K562 (cell line): ENCODE data around the gene SPECC1L. TPM values are rescaled to one million over a fixed set of nuclear protein-coding genes. Genes with fewer than 3 reads are reported as not detected.

Source experiments
- ATAC-seq: fragments of 200-7000 bp; cut with Tn5 transposase; 3 replicates; pipeline ENCODE4 v1.9.1; 2020; ENCODE audit warnings: moderate library complexity
- BruUV-seq: library from RNA; stranded (reverse); fragments of 400-500 nt; replicated peaks from 2 replicates; lab custom pipeline; 2021; lab: Mats Ljungman, UMichigan
- CTCF ChIA-PET: fragments of 300-600 bp; formaldehyde crosslinking; extraction: SDS; loops from one replicate; lab custom pipeline; 2021; ENCODE audit warnings: low intra/inter-chr PET ratio; lab: Yijun Ruan, JAX
- POLR2A ChIA-PET: fragments of 300-600, 350-650 bp; sonication (Branson Sonifier 250); formaldehyde crosslinking; extraction: SDS; loops from one replicate; lab custom pipeline; 2021; ENCODE audit warnings: antibody characterized with exemption, inconsistent platforms; lab: Yijun Ruan, JAX
- DNase-seq, 4 experiments: peaks; one replicate each; pipeline versions ENCODE4 v3.0.0 to v3.0.0-alpha.2; 2011 to 2018; ENCODE audit warnings: low spot score in 3 of 4, mixed read lengths in 3 of 4; ENCODE audit errors: extremely low read depth in 1 of 4
- FAIRE-seq: peaks from 2 replicates; lab custom pipeline; 2011; peaks lifted over from hg19 to GRCh38; lab: Jason Lieb, UNC
- H2AFZ ChIP-seq: 2 replicates; pipeline ENCODE4 v1.6.0; 2011; ENCODE audit warnings: low read depth, low read length, control low read depth, inconsistent platforms
- H3K27ac ChIP-seq: fragments of 200-600 bp; 3 replicates; pipeline ENCODE4 v1.8.0; 2011; ENCODE audit warnings: low read depth, mild to moderate bottlenecking, control low read depth, inconsistent platforms, low read length, moderate library complexity, mixed read lengths; ENCODE audit errors: extremely low read depth
- H3K27me3 ChIP-seq, 2 experiments: fragments of 300-600 bp in 1 of 2; 2 replicates in 1 of 2; 3 replicates in 1 of 2; pipeline versions ENCODE4 v1.6.0 to v1.8.0; 2011; ENCODE audit warnings: inconsistent platforms in 2 of 2, low read length in 2 of 2, mild to moderate bottlenecking in 1 of 2, mixed read lengths in 1 of 2, moderate library complexity in 1 of 2; ENCODE audit not compliant: control insufficient read depth in 2 of 2, insufficient read depth in 2 of 2
- H3K36me3 ChIP-seq: fragments of 300-600 bp; 3 replicates; pipeline ENCODE4 v1.8.0; 2011; ENCODE audit warnings: mild to moderate bottlenecking, low read length, inconsistent platforms; ENCODE audit not compliant: control insufficient read depth, insufficient read depth
- H3K4me1 ChIP-seq, 2 experiments: fragments of 200-600 bp in 1 of 2; replicated peaks in 1 of 2; 2 replicates in 1 of 2; 3 replicates in 1 of 2; pipeline versions ENCODE4 v1.5.1 to v1.8.0; 2011; ENCODE audit warnings: inconsistent platforms in 2 of 2, low read length in 2 of 2, mild to moderate bottlenecking in 1 of 2, mixed read lengths in 1 of 2, moderate library complexity in 1 of 2; ENCODE audit not compliant: control insufficient read depth in 2 of 2, insufficient read depth in 2 of 2
- H3K4me2 ChIP-seq: 2 replicates; pipeline ENCODE4 v1.6.1; 2011; ENCODE audit warnings: low read length, control low read depth, inconsistent platforms, mixed read lengths; ENCODE audit not compliant: insufficient read depth
- H3K4me3 ChIP-seq: fragments of 200-600 bp; sonication (generic), shearing (Covaris generic); 2 replicates; pipeline ENCODE4 v1.5.1; 2016; ENCODE audit warnings: control low read depth, inconsistent platforms
- H3K79me2 ChIP-seq: fragments of 200-600 bp; 3 replicates; pipeline ENCODE4 v1.8.0; 2011; ENCODE audit warnings: low read length, inconsistent platforms; ENCODE audit not compliant: control insufficient read depth, insufficient read depth
- H3K9ac ChIP-seq, 2 experiments: 2 replicates each; pipeline versions ENCODE4 v1.6.0 to v1.6.1; 2011; ENCODE audit warnings: low read depth in 2 of 2, low read length in 2 of 2, control low read depth in 1 of 2, inconsistent platforms in 1 of 2, mild to moderate bottlenecking in 1 of 2, mixed read lengths in 1 of 2; ENCODE audit not compliant: insufficient read depth in 1 of 2
- H3K9me1 ChIP-seq: one replicate; pipeline ENCODE4 v1.6.0; 2011; ENCODE audit warnings: inconsistent platforms, mild to moderate bottlenecking, low read length, moderate library complexity; ENCODE audit not compliant: control insufficient read depth, insufficient read depth
- H3K9me3 ChIP-seq: replicated peaks from 2 replicates; pipeline ENCODE4 v1.5.1; 2011; ENCODE audit warnings: low read depth, low read length, inconsistent platforms; ENCODE audit not compliant: control insufficient read depth, insufficient read depth
- H4K20me1 ChIP-seq: replicated peaks from 2 replicates; pipeline ENCODE4 v1.6.1; 2011; ENCODE audit warnings: low read length, inconsistent platforms, mixed read lengths; ENCODE audit not compliant: control insufficient read depth, insufficient read depth
- CBFA2T2 ChIP-seq: fragments of 450-650 bp; conservative IDR thresholded peaks from 2 replicates; pipeline ENCODE4 v1.6.1; 2017; ENCODE audit warnings: mild to moderate bottlenecking
- CBX5 ChIP-seq: IDR thresholded peaks from 2 replicates; pipeline ENCODE4 v1.6.1; 2014; ENCODE audit warnings: low read depth, borderline replicate concordance
- ELF4 ChIP-seq: fragments of 450-650 bp; formaldehyde crosslinking; IDR thresholded peaks from 2 replicates; pipeline ENCODE4 v1.4.0; 2022; ENCODE audit warnings: missing genetic modification characterization
- ID3 ChIP-seq, 2 experiments: fragments of 250-450 bp in 1 of 2; fragments of 450-650 bp in 1 of 2; sonication (Bioruptor Pico) in 1 of 2; IDR thresholded peaks; 2 replicates each; pipeline versions ENCODE4 v1.6.1 to v1.8.0; 2016 to 2021; ENCODE audit warnings: mild to moderate bottlenecking in 2 of 2, moderate library complexity in 2 of 2, missing compliant biosample characterization in 1 of 2, missing genetic modification characterization in 1 of 2
- MITF ChIP-seq: IDR thresholded peaks from 2 replicates; pipeline ENCODE4 v1.6.1; 2014; ENCODE audit warnings: antibody characterized with exemption
- RAD21 ChIP-seq, 2 experiments: fragments of 250-450 bp in 1 of 2; fragments of 450-650 bp in 1 of 2; sonication (Bioruptor Pico) in 1 of 2; formaldehyde crosslinking in 1 of 2; IDR thresholded peaks in 1 of 2; conservative IDR thresholded peaks in 1 of 2; 2 replicates each; pipeline versions ENCODE4 v1.4.0 to v1.8.0; 2020 to 2022; ENCODE audit warnings: mild to moderate bottlenecking in 2 of 2, moderate library complexity in 1 of 2
- RBM34 ChIP-seq: fragments of 200-400 bp; formaldehyde crosslinking; IDR thresholded peaks from 2 replicates; pipeline ENCODE4 v1.6.1; 2018; ENCODE audit warnings: low read length, borderline replicate concordance; ENCODE audit not compliant: insufficient read depth
- ZBTB9 ChIP-seq: fragments of 450-650 bp; formaldehyde crosslinking; IDR thresholded peaks from 2 replicates; pipeline ENCODE4 v1.4.0; 2020; ENCODE audit warnings: mild to moderate bottlenecking, moderate library complexity
- ZFPM2 ChIP-seq: fragments of 250-450 bp; sonication (Bioruptor Pico); IDR thresholded peaks from 2 replicates; pipeline ENCODE4 v1.5.1; 2022; ENCODE audit warnings: mild to moderate bottlenecking
- ZKSCAN1 ChIP-seq: fragments of 150-350 bp; IDR thresholded peaks from 2 replicates; pipeline ENCODE4 v1.6.1; 2016; ENCODE audit warnings: low read depth, low read length
- ZNF134 ChIP-seq: fragments of 250-450 bp; sonication (Bioruptor Pico); conservative IDR thresholded peaks from 2 replicates; pipeline ENCODE4 v1.4.0; 2020
- ZNF707 ChIP-seq: fragments of 250-450 bp; sonication (Bioruptor Pico); conservative IDR thresholded peaks from 2 replicates; pipeline ENCODE4 v1.8.0; 2022; ENCODE audit warnings: inconsistent platforms, mild to moderate bottlenecking, moderate library complexity
- ZSCAN32 ChIP-seq: fragments of 450-650 bp; formaldehyde crosslinking; IDR thresholded peaks from 2 replicates; pipeline ENCODE4 v1.4.0; 2020; ENCODE audit warnings: mild to moderate bottlenecking, moderate library complexity
- WGBS: fragments of 100-300 bp; shearing (Covaris generic); methylation state at CpG from one replicate; pipeline ENCODE4 v1.1.6; 2016; ENCODE audit warnings: low coverage, mixed read lengths; ENCODE audit not compliant: insufficient coverage; ENCODE audit errors: missing lambda C conversion rate; 5-methylcytosine and 5-hydroxymethylcytosine counted together
- in situ Hi-C: fragments of 300-500 bp; cut with MboI; formaldehyde crosslinking; loops from 4 replicates; pipeline ENCODE4 v1.15.0; 2018; ENCODE audit warnings: inconsistent platforms, mixed read lengths
- intact Hi-C: fragments of 100-400 bp; cut with micrococcal nuclease; formaldehyde crosslinking; loops from 2 replicates; pipeline ENCODE4 v1.14.2; 2022
- polyA plus RNA-seq, 8 experiments: library from polyadenylated mRNA; depleted of rRNA in 4 of 8; stranded (reverse) in 5 of 8; unstranded in 3 of 8; fragments of >200 nt; fragmentation: Nextera tagmentation in 2 of 8; fragmentation: Illumina TruSeq in 1 of 8; extraction: Ambion mirVana in 2 of 8; extraction: Trizol in 1 of 8; gene quantifications; 2 replicates each; pipeline versions ENCODE4 v1.2.1 to v1.2.3, GENCODE V29; 2011 to 2014; ENCODE audit warnings: inconsistent platforms in 1 of 8, missing spikeins in 1 of 8
- total RNA-seq, 7 experiments: library from RNA; depleted of rRNA in 6 of 7; stranded (reverse); fragments of >200 nt in 6 of 7; fragmentation: Illumina TruSeq in 2 of 7; extraction: Trizol in 2 of 7; gene quantifications; 2 replicates each; pipeline versions ENCODE4 v1.2.1 to v1.2.3, GENCODE V29; 2011 to 2021; ENCODE audit warnings: low replicate concordance in 1 of 7

The SPECC1L gene
- total and polyA plus RNA-seq, 9 of the 15 experiments (the other 6 are each of a cell fraction or from before 2014, with no cell fraction given): 1.4 to 27.9 (median 14.5) TPM

- H3K27ac ChIP-seq: no peak overlapping the region
- WGBS: 80% methylated on average over 14 of the region's 18 CpGs
- ATAC-seq: no peak
- CTCF ChIA-PET: no interaction called here
- in situ Hi-C loops: loop anchor here (10.0 kb wide), 1 partner anchor 361 kb away; the partner anchor contains the start of gene PIWIL3
- no peak for TF ChIP-seq ZKSCAN1
- TF ChIP-seq ZNF134 (CRISPR knock-in tag): no peak
- TF ChIP-seq RAD21 (CRISPR knock-in tag; conservative IDR thresholded peaks at IDR 0.05 in 1 of 2, IDR thresholded peaks at IDR 0.05 in 1 of 2): no peak
- TF ChIP-seq ZFPM2: no peak
- no peak for TF ChIP-seq ELF4 (CRISPR knock-in tag)
- TF ChIP-seq ZBTB9 (CRISPR knock-in tag): no peak
- TF ChIP-seq ID3 (CRISPR knock-in tag; IDR thresholded peaks at IDR 0.05): no peak
- TF ChIP-seq ID3 (tag; IDR thresholded peaks at IDR 0.05): no peak
- TF ChIP-seq CBFA2T2: no peak
- no peak for TF ChIP-seq RBM34
- TF ChIP-seq ZSCAN32 (CRISPR knock-in tag): no peak
- TF ChIP-seq CBX5: no peak
- TF ChIP-seq ZNF707 (CRISPR knock-in tag): no peak
- TF ChIP-seq MITF: no peak
- TF ChIP-seq, all 486 proteins: peak for 0
- BruUV-seq: no TSS peak
- Histone ChIP-seq H3K27me3 (no peaks in the 10 kb centered on the region), H3K9me1 (no peaks in the 10 kb centered on the region), H4K20me1 (no peaks in the 10 kb centered on the region), H3K79me2 (no peaks in the 10 kb centered on the region), H3K9me3 (no peaks in the 10 kb centered on the region), H3K4me2 (no peak overlapping the region), H2AFZ (no peak overlapping the region), H3K4me3 (no peak overlapping the region), H3K36me3 (peaks cover 23% of the 10 kb centered on the region; the same call in 1 of the 3 replicates), H3K4me1 (no peaks in the 10 kb centered on the region; a peak in 2 of 5 replicates), H3K9ac (no peak overlapping the region)
- FAIRE-seq (no peak), DNase-seq (no peak)
- intact Hi-C loops: no loop called here
- POLR2A ChIA-PET: no interaction called here
Observed at GRCh38 chr22:24413736-24414385, 143.2 kb downstream of the SPECC1L start.
